Pancreas (tissue), 10 donors: ENCODE measurements around the gene SEPTIN1. TPM values are rescaled to one million over a fixed set of nuclear protein-coding genes. Genes with fewer than 3 reads are reported as not detected.

Experiments
- ATAC-seq, 4 donors: fragments of 200-7000 bp; cut with Tn5 transposase; one replicate each; pipeline versions ENCODE4 v1.8.0 to v1.9.1; 2020; ENCODE audit warnings: mild to moderate bottlenecking in 4 of 4, moderate library complexity in 4 of 4
- DNase-seq, 6 donors: peaks; one replicate each; pipeline ENCODE4 v3.0.0-alpha.2; 2020
- FAIRE-seq: peaks from 2 replicates; lab custom pipeline; 2012; peaks lifted over from hg19 to GRCh38; lab: Jason Lieb, UNC
- H3K27ac ChIP-seq, 4 donors: fragments of 200-600 bp; sonication (generic); 1 replicate in 3 of 4; 2 replicates in 1 of 4; pipeline versions ENCODE4 v1.5.0 to v1.8.0; 2020
- H3K27me3 ChIP-seq, 4 donors: fragments of 200-600 bp; one replicate each; pipeline ENCODE4 v1.8.0; 2021
- H3K36me3 ChIP-seq, 3 donors: fragments of 200-600 bp; sonication (generic) in 1 of 3; one replicate each; pipeline versions ENCODE4 v1.5.0 to v1.8.0; 2020 to 2021
- H3K4me1 ChIP-seq, 3 donors: fragments of 200-600 bp; one replicate each; pipeline ENCODE4 v1.8.0; 2021
- H3K4me3 ChIP-seq, 4 donors: fragments of 200-600 bp; sonication (generic) in 2 of 4; one replicate each; pipeline versions ENCODE4 v1.5.0 to v1.8.0; 2020 to 2021
- H3K9me3 ChIP-seq, 4 donors: fragments of 200-600 bp; one replicate each; pipeline ENCODE4 v1.8.0; 2021
- WGBS, 2 donors: extraction: QIAGEN DNeasy Blood & Tissue Kit; methylation state at CpG; one replicate each; pipeline ENCODE4 v1.1.7; 2013; 5-methylcytosine and 5-hydroxymethylcytosine counted together
- intact Hi-C, 3 donors: fragments of 100-400 bp; cut with DNase I; formaldehyde crosslinking; loops; one replicate each; pipeline versions ENCODE4 v1.11.1 to v1.14.2; 2022
- polyA plus RNA-seq, 2 donors: library from polyadenylated mRNA; stranded (reverse); fragments of 200-250 nt; gene quantifications; one replicate each; pipeline ENCODE4 v1.2.3, GENCODE V29; 2013
- total RNA-seq, 6 donors: library from RNA; stranded (reverse); fragmentation: NEBNext Ultra II Directional in 4 of 6; extraction: Animal tissue kit (Norgen Biotek cat#: 25700) in 4 of 6; gene quantifications; one replicate each; pipeline versions ENCODE4 v1.2.1 to v1.2.4, GENCODE V29; 2021 to 2023
- TF ChIP-seq, protein P1 (sequence below), 4 donors: fragments of 200-600 bp; sonication (generic) in 3 of 4; IDR thresholded peaks; one replicate each; pipeline versions ENCODE4 v1.5.0 to v1.8.0; 2021; ENCODE audit warnings: antibody characterized with exemption in 4 of 4
- donor health status: healthy with polysubstance abuse.
- donor health status: DM: no; HTN: no; CAD: no; lungs with moderate emphysema.
- donor health status: DM: no; HTN: no; CAD: no.
- donor health status: control.
- donor health status: control.
- donor health status: Bipolar disorder and iron deficiency.
- donor health status: DM: yes; HTN: yes; CAD: no.
- donor health status: DM: no; HTN: no; CAD: no.
- donor health status: DM: no; HTN: no; CAD: no.
- donor health status: DM: yes; HTN: yes; CAD: no.

The SEPTIN1 gene
- total and polyA plus RNA-seq, 8 donors, result 0.63 to 3.3 (median 1.5) TPM

DNA sequence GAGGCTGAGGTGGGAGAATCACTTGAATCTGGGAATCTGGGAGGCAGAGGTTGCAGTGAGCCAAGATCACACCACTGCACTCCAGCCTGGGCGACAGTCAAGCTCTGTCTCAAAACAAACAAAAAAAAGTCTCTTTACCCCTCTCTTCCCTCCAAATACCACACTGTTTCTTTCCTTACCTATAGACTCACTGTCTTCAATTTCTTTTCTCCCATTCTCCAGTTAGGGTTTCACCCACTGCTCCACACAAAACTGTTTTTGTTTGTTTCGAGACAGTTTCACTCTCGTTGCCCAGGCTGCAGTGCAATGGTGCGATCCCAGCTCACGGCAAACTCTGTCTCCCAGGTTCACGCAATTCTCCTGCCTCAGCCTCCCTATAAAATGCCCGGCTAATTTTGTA, 21.2 kb downstream of the SEPTIN1 start:
- DNase-seq, result peak in 1 of 6 donors; percentile 2
- peaks cover 0 to 17% (median 4%) of the 10 kb centered on the region in 3 donors for H3K36me3 ChIP-seq
- no peak overlapping the region for H3K27ac ChIP-seq
- ATAC-seq, result no peak
- intact Hi-C loops, result no loop called here
- H3K27me3 ChIP-seq, result no peaks in the 10 kb centered on the region
- H3K4me3 ChIP-seq, result no peak overlapping the region
- H3K4me1 ChIP-seq, result peaks cover 0 to 3% (median 0%) of the 10 kb centered on the region in 3 donors
- WGBS, 2 donors, result 94 to 95% methylated on average over 7 of the region's 7 CpGs
- TF ChIP-seq, protein P1, sequence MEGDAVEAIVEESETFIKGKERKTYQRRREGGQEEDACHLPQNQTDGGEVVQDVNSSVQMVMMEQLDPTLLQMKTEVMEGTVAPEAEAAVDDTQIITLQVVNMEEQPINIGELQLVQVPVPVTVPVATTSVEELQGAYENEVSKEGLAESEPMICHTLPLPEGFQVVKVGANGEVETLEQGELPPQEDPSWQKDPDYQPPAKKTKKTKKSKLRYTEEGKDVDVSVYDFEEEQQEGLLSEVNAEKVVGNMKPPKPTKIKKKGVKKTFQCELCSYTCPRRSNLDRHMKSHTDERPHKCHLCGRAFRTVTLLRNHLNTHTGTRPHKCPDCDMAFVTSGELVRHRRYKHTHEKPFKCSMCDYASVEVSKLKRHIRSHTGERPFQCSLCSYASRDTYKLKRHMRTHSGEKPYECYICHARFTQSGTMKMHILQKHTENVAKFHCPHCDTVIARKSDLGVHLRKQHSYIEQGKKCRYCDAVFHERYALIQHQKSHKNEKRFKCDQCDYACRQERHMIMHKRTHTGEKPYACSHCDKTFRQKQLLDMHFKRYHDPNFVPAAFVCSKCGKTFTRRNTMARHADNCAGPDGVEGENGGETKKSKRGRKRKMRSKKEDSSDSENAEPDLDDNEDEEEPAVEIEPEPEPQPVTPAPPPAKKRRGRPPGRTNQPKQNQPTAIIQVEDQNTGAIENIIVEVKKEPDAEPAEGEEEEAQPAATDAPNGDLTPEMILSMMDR (IDR thresholded peaks at IDR 0.05), result no peak
- H3K9me3 ChIP-seq, result no peaks in the 10 kb centered on the region
- no peak for FAIRE-seq

DNA sequence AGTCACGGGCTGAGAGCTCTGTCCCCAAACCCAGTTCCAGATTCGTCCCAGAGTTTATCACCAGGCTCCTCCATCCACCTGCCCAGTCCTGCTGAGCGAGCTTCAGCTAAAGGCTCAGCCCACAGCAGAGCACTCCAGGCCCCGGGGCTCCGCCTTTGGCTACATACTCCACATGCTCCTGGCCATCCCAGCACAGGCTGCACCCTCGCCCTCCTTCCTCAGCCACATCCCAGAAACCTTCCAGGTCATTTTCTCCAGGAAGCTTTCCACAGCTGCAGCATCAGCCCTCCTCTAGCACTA, 22.5 kb downstream of the SEPTIN1 start:
- no peak for FAIRE-seq
- intact Hi-C loops, result no loop called here

DNA sequence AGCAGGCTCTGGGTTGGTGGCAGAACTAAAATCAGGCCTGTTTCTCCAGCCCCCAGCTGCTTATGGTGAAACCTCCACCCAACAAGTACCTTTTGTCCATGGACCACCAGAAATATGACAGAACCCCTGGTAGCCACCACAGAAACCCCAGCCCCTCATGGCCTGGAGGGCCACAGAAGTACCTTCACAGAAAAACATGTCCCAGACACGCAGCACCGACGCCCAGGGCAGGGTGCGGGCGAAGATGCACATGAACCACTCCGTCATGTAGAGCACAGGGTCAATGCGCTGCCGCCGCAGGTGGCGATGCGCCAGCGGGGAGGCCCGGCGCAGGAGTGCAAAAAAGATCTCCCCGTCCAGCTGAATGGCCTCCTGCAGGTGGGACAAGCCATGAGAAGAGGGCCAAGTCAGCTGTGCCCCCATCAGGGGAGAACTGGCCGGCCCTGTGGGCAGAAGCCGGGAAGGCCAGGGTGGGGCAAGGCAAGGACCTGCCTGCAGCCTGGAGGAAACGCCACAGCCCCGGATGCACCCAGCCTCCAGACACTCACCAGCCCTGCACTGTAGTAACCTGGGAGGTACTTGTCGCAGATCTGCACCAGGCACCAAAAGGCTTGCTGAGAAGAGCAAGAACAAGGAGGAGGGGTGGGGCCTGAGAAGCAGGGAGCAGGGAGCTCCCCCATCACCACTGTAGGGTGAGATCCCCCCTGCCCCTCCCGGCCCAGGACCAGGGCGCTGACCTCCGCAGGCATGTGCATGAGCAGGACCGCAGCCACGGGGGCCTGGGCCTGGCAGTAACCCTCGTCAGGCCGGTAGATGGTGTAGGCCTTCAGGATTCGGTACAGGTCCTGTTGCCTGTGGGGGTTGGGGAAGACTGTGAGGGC, 23.1 kb downstream of the SEPTIN1 start:
- intact Hi-C loops, result no loop called here
- WGBS, 2 donors, result 90 to 91% methylated on average over 28 of the region's 28 CpGs
- Histone ChIP-seq H3K4me3 (no peak overlapping the region), H3K27ac (no peak overlapping the region), H3K36me3 (peaks cover 0 to 17% (median 4%) of the 10 kb centered on the region in 3 donors), H3K9me3 (no peaks in the 10 kb centered on the region), H3K27me3 (no peaks in the 10 kb centered on the region), H3K4me1 (peaks cover 0 to 3% (median 0%) of the 10 kb centered on the region in 3 donors)
- FAIRE-seq, result no peak
- peak in 1 of 6 donors; percentile 74 for DNase-seq
- ATAC-seq, result no peak
- TF ChIP-seq, protein P1 (IDR thresholded peaks at IDR 0.05), result no peak

More for the DNA sequence above, 22.5 kb downstream of the SEPTIN1 start:
- ATAC-seq, result no peak
- Histone ChIP-seq H3K4me1 (peaks cover 0 to 3% (median 0%) of the 10 kb centered on the region in 3 donors), H3K9me3 (no peaks in the 10 kb centered on the region), H3K4me3 (no peak overlapping the region), H3K27ac (no peak overlapping the region), H3K36me3 (peaks cover 0 to 17% (median 4%) of the 10 kb centered on the region in 3 donors), H3K27me3 (no peaks in the 10 kb centered on the region)
- 82 to 89% methylated on average over 6 of the region's 6 CpGs for WGBS, 2 donors
- DNase-seq, result peak in 1 of 6 donors; percentile 60
- TF ChIP-seq, protein P1 (IDR thresholded peaks at IDR 0.05), result no peak

DNA sequence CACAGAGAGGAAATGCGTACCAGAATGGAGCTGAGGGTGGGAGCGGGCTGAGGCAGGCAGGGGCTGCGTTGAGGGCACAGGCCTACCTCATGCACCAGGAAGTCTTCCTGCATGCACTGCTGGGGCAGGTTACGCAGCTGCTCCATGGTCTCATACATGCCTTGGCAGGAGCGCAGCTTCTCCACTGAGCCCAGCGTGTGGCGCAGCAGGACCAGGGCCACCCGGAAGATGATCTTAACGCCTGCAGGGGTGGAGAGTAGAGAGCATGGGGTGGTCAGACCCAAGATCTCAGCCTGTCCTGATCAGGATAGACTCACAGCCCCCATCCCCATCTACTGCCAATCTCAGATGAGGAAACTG, 23.8 kb downstream of the SEPTIN1 start:
- H3K4me1 ChIP-seq, result peaks cover 0 to 10% (median 7%) of the 10 kb centered on the region in 3 donors
- FAIRE-seq, result no peak
- H3K4me3 ChIP-seq, result no peak overlapping the region
- H3K27me3 ChIP-seq, result no peaks in the 10 kb centered on the region
- no peak overlapping the region for H3K27ac ChIP-seq
- TF ChIP-seq, protein P1 (IDR thresholded peaks at IDR 0.05), result no peak
- DNase-seq, result peak in 2 of 6 donors; percentile 16 to 51
- intact Hi-C loops, result no loop called here
- ATAC-seq, result no peak
- 94% methylated on average over 9 of the region's 9 CpGs for WGBS, 2 donors
- H3K9me3 ChIP-seq, result no peaks in the 10 kb centered on the region
- H3K36me3 ChIP-seq, result peaks cover 0 to 17% (median 4%) of the 10 kb centered on the region in 3 donors
